SU-DHL-6 (cell line): ENCODE measurements around the gene MAP3K2.

Source experiments
- H2AFZ ChIP-seq: fragments of 200-600 bp; sonication (generic); 2 replicates; pipeline ENCODE4 v1.6.1; 2014; ENCODE audit warnings: low read depth, mild to moderate bottlenecking, moderate library complexity, mixed read lengths, antibody characterized with exemption, low read length; ENCODE audit not compliant: severe bottlenecking
- H3F3A ChIP-seq: fragments of 200-600 bp; shearing (Covaris generic); 2 replicates; pipeline ENCODE4 v1.6.0; 2016; ENCODE audit warnings: antibody characterized with exemption, mild to moderate bottlenecking; ENCODE audit not compliant: insufficient read depth
- H3K27ac ChIP-seq: fragments of 200-600 bp; sonication (generic); 2 replicates; pipeline ENCODE4 v1.5.1; 2016; ENCODE audit warnings: low read depth, mild to moderate bottlenecking, low read length, moderate library complexity, mixed read lengths
- H3K27me3 ChIP-seq: fragments of 200-600 bp; sonication (generic), shearing (Covaris generic); 2 replicates; pipeline ENCODE4 v1.6.0; 2014; ENCODE audit warnings: mild to moderate bottlenecking, low read length
- H3K36me3 ChIP-seq: fragments of 200-600 bp; sonication (generic); 2 replicates; pipeline ENCODE4 v1.6.1; 2014; ENCODE audit warnings: mild to moderate bottlenecking, low read length, mixed read lengths
- H3K4me2 ChIP-seq: fragments of 300-600, 200-600 bp; shearing (Covaris generic), sonication (generic); 2 replicates; pipeline ENCODE4 v1.6.0; 2014; ENCODE audit warnings: low read length, low read depth, mild to moderate bottlenecking; ENCODE audit not compliant: poor library complexity, severe bottlenecking
- H3K4me3 ChIP-seq: fragments of 200-600 bp; sonication (generic); 2 replicates; pipeline ENCODE4 v1.5.1; 2014; ENCODE audit warnings: antibody characterized with exemption, low read length, mild to moderate bottlenecking, mixed read lengths; ENCODE audit not compliant: insufficient read depth, poor library complexity, severe bottlenecking
- H3K79me2 ChIP-seq: fragments of 200-600 bp; sonication (generic); 2 replicates; pipeline ENCODE4 v1.6.1; 2014; ENCODE audit warnings: mild to moderate bottlenecking, low read length, moderate library complexity; ENCODE audit not compliant: insufficient read depth
- H3K9ac ChIP-seq: fragments of 200-600 bp; sonication (generic); 2 replicates; pipeline ENCODE4 v1.7.0; 2014; ENCODE audit warnings: mild to moderate bottlenecking, low read length
- H3K9me2 ChIP-seq: fragments of 200-600 bp; sonication (generic); replicated peaks from 2 replicates; pipeline ENCODE4 v1.6.1; 2014; ENCODE audit warnings: low read length; ENCODE audit not compliant: insufficient read depth
- H3K9me3 ChIP-seq: fragments of 200-600 bp; sonication (generic); 2 replicates; pipeline ENCODE4 v1.6.1; 2014; ENCODE audit warnings: low read length, mixed read lengths; ENCODE audit not compliant: insufficient read depth
- H4K20me1 ChIP-seq: fragments of 200-600 bp; sonication (generic); 2 replicates; pipeline ENCODE4 v1.6.1; 2014; ENCODE audit warnings: low read depth, mild to moderate bottlenecking, antibody characterized with exemption, low read length, moderate library complexity, mixed read lengths
- CTCF ChIP-seq: fragments of 200-600 bp; sonication (generic); IDR thresholded peaks from one replicate; pipeline ENCODE4 v1.5.1; 2017; ENCODE audit warnings: antibody characterized with exemption, mild to moderate bottlenecking, low read length, moderate library complexity; ENCODE audit not compliant: insufficient read depth, poor library complexity, severe bottlenecking
- EZH2phosphoT487 ChIP-seq: fragments of 200-600 bp; sonication (generic), shearing (Covaris generic); conservative IDR thresholded peaks from 2 replicates; pipeline ENCODE4 v1.6.1; 2018; ENCODE audit warnings: mild to moderate bottlenecking, antibody characterized with exemption, low read length, moderate library complexity, mixed read lengths

MAP3K2 gene

GRCh38 chr2:127431408-127432023, 43.7 kb upstream of the MAP3K2 start:
- no peaks in the 10 kb centered on the region for H3F3A ChIP-seq
- H3K9me3 ChIP-seq: no peaks in the 10 kb centered on the region
- no peaks in the 10 kb centered on the region for H3K36me3 ChIP-seq
- H4K20me1 ChIP-seq: no peaks in the 10 kb centered on the region
- H3K4me2 ChIP-seq: no peak overlapping the region
- TF ChIP-seq EZH2phosphoT487 (no peak), CTCF (no peak)
- no peak overlapping the region for H2AFZ ChIP-seq
- no peaks in the 10 kb centered on the region for H3K9me2 ChIP-seq
- H3K79me2 ChIP-seq: no peaks in the 10 kb centered on the region
- no peak overlapping the region for H3K27ac ChIP-seq
- no peak overlapping the region for H3K4me3 ChIP-seq
- no peak overlapping the region for H3K9ac ChIP-seq
- H3K27me3 ChIP-seq: no peaks in the 10 kb centered on the region

- no peaks in the 10 kb centered on the region for H3K9me2 ChIP-seq
- no peaks in the 10 kb centered on the region for H3K79me2 ChIP-seq
- H3K4me3 ChIP-seq: no peak overlapping the region
- H3F3A ChIP-seq: no peaks in the 10 kb centered on the region
- no peak overlapping the region for H3K27ac ChIP-seq
- H3K9ac ChIP-seq: no peak overlapping the region
- H3K27me3 ChIP-seq: no peaks in the 10 kb centered on the region
- no peak overlapping the region for H3K4me2 ChIP-seq
- H4K20me1 ChIP-seq: no peaks in the 10 kb centered on the region
- no peaks in the 10 kb centered on the region for H3K9me3 ChIP-seq
- no peak overlapping the region for H2AFZ ChIP-seq
- TF ChIP-seq CTCF (no peak), EZH2phosphoT487 (no peak)
- H3K36me3 ChIP-seq: no peaks in the 10 kb centered on the region
Measured at GRCh38 chr2:127429844-127430425, 42.2 kb upstream of the MAP3K2 start.

GRCh38 chr2:127429291-127429690, 41.5 kb upstream of the MAP3K2 start:
- TF ChIP-seq CTCF: no peak
- no peak for TF ChIP-seq EZH2phosphoT487

More at GRCh38 chr2:127429291-127429690, 41.5 kb upstream of the MAP3K2 start:
- Histone ChIP-seq H2AFZ (no peak overlapping the region), H3K9me2 (no peaks in the 10 kb centered on the region), H4K20me1 (no peaks in the 10 kb centered on the region), H3K4me3 (no peak overlapping the region), H3K9ac (no peak overlapping the region), H3F3A (no peaks in the 10 kb centered on the region), H3K27ac (no peak overlapping the region), H3K4me2 (no peak overlapping the region), H3K27me3 (no peaks in the 10 kb centered on the region), H3K9me3 (no peaks in the 10 kb centered on the region), H3K36me3 (no peaks in the 10 kb centered on the region), H3K79me2 (no peaks in the 10 kb centered on the region)
